OCI-LY7 (cell line): ENCODE measurements around the gene AGBL3.
"Not testable (repeated sequence)": the region's sequence is repeated elsewhere in the genome, so short reads cannot be mapped to it uniquely, and the experiment has no call there.

Experiments
- CTCF ChIP-seq: fragments of 200-600 bp; sonication (generic); conservative IDR thresholded peaks from 2 replicates; pipeline ENCODE4 v1.5.1; 2014; ENCODE audit warnings: mild to moderate bottlenecking, antibody characterized with exemption, low read length, moderate library complexity, mixed read lengths
- EZH2phosphoT487 ChIP-seq: fragments of 200-600 bp; sonication (generic); IDR thresholded peaks from 2 replicates; pipeline ENCODE4 v1.6.1; 2018; ENCODE audit warnings: low read depth, borderline replicate concordance, mild to moderate bottlenecking, mixed run types, antibody characterized with exemption, low read length, moderate library complexity, mixed read lengths

DNA sequence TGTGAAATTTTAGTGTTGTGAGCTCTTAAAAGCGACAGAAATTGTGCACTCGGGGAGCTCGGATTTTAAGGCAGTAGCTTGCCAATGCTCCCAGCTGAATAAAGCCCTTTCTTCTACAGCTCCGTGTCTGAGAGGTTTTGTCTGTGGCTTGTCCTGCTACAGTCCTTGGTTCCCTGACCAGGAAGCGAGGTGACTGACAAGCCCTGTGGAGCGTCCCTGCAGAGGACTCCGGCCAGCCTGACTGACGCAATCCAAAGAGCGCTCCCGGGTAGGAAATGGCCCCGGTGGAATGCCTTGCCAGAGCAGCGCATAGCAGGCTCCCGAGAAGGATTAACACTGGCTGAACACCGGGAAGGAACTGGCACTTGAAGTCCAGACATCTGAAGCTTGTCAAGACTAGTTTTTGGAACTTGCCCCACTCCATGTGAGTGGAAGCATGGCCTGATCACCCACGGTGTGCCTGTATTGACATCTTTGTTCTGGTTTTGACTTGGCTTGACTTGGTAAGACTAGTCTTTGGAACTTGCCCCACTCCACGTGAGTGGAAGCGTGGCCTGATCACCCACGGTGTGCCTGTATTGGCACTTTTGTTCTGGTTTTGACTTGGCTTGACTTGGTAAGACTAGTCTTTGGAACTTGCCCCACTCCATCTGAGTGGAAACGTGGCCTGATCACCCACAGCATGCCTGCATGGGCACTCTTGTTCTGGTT lies 185.4 kb downstream of the AGBL3 start:
- not testable (repeated sequence) for TF ChIP-seq CTCF, EZH2phosphoT487
